ENCODE data around the gene CCDC172. TPM values are rescaled to one million over a fixed set of nuclear protein-coding genes. Genes with fewer than 3 reads are reported as not detected.

Gene CCDC172
- total and polyA plus RNA-seq, 2 of the 8 experiments (the other 6 are each of a cell fraction or from before 2014, with no cell fraction given): 1.1 to 3.6 TPM

GRCh38 chr10:116353817-116354216, 29.6 kb downstream of the CCDC172 start:
- Histone ChIP-seq H3K4me3 (ENCODE audit: extremely low read depth in 1 of 4, insufficient read depth in 2 of 4, low read depth in 3 of 4, low read length in 4 of 4) (no peak overlapping the region), H3K18ac (ENCODE audit: extremely low read depth, low read length) (no peak overlapping the region), H3K27me3 (replicated peaks in 1 of 4; ENCODE audit: control insufficient read depth in 3 of 4, extremely low read depth in 1 of 4, insufficient read depth in 3 of 4, low read length in 3 of 4) (no peaks in the 10 kb centered on the region), H2BK120ac (replicated peaks; ENCODE audit: low read depth, low read length) (no peak overlapping the region), H4K8ac (ENCODE audit: extremely low read depth, insufficient read depth, low read length) (no peak overlapping the region), H3K14ac (ENCODE audit: insufficient read length) (no peak overlapping the region), H2BK20ac (ENCODE audit: low read length) (no peak overlapping the region), H2AK5ac (ENCODE audit: low read depth, low read length) (no peak overlapping the region), H4K20me1 (replicated peaks in 1 of 2; ENCODE audit: control insufficient read depth in 1 of 2, insufficient read depth in 2 of 2, low read length in 2 of 2) (no peaks in the 10 kb centered on the region), H2AFZ (ENCODE audit: low read length) (no peak overlapping the region), H4K91ac (replicated peaks; ENCODE audit: insufficient read length, low read length) (no peak overlapping the region), H3K9me3 (ENCODE audit: insufficient read depth in 2 of 2, low read depth in 1 of 2, low read length in 1 of 2) (no peaks in the 10 kb centered on the region), H3K36me3 (ENCODE audit: control insufficient read depth in 2 of 4, insufficient read depth in 4 of 4, low read length in 3 of 4) (no peaks in the 10 kb centered on the region), H2BK15ac (ENCODE audit: low read length) (no peak overlapping the region), H3K27ac (ENCODE audit: low read depth, low read length) (no peak overlapping the region), H3K56ac (replicated peaks; ENCODE audit: insufficient read length, low read depth, low read length) (no peak overlapping the region), H3K79me1 (ENCODE audit: low read depth, low read length) (no peaks in the 10 kb centered on the region), H3K4me1 (replicated peaks in 1 of 4; ENCODE audit: control insufficient read depth in 3 of 4, insufficient read depth in 4 of 4, low read length in 3 of 4) (0 out of 7 replicates have a peak, but pooled peaks cover 0 to 2% (median 0%) of the 10 kb centered on the region in 4 experiments), H2BK12ac (ENCODE audit: low read depth, low read length) (no peak overlapping the region), H4K5ac (ENCODE audit: insufficient read length, low read depth, low read length) (no peak overlapping the region), H3K4ac (replicated peaks; ENCODE audit: insufficient read length, low read depth, low read length) (no peak overlapping the region), H3K23ac (ENCODE audit: insufficient read length) (no peak overlapping the region), H3K23me2 (ENCODE audit: low read depth, low read length) (no peaks in the 10 kb centered on the region; the same call in 1 of the 2 replicates), H3K9ac (replicated peaks in 1 of 4; ENCODE audit: extremely low read depth in 1 of 4, low read depth in 3 of 4, low read length in 3 of 4) (no peak overlapping the region), H2BK5ac (ENCODE audit: low read depth, low read length) (no peak overlapping the region), H3K4me2 (ENCODE audit: insufficient read depth in 1 of 2, low read depth in 2 of 2, low read length in 2 of 2) (no peak overlapping the region), H3K79me2 (ENCODE audit: control insufficient read depth in 1 of 2, insufficient read depth in 2 of 2, low read length in 2 of 2) (no peaks in the 10 kb centered on the region)
- FAIRE-seq (no peak), DNase-seq (ENCODE audit: low read depth in 1 of 2, low spot score in 2 of 2) (no peak)
- ChIA-PET POLR2A (ENCODE audit: partially characterized antibody) (interaction anchor here (0.9 kb wide), 1 partner anchor 29 kb away, joined by 3 read pairs; no protein-coding TSS in a partner anchor), CTCF (ENCODE audit: partially characterized antibody) (interaction anchor here (1.1 to 1.4 kb wide), 2 partner anchors 10 to 32 kb away, joined by 3 read pairs; no protein-coding TSS in a partner anchor)
- WGBS, 2 experiments (ENCODE audit: extremely low coverage in 1 of 2, insufficient coverage in 1 of 2, insufficient read length in 1 of 2, insufficient replicate concordance in 2 of 2, low coverage in 1 of 2, low lambda C conversion rate in 2 of 2, missing lambda C conversion rate in 1 of 2): 90% methylated on average over 4 of the region's 4 CpGs; no CpG with 5 or more reads in 1 of the 2 experiments
- TF ChIP-seq CTBP2 (IDR thresholded peaks at IDR 0.05; ENCODE audit: borderline replicate concordance, insufficient read depth, insufficient read length, low read length) (no peak), ATF3 (IDR thresholded peaks at IDR 0.05; ENCODE audit: insufficient read depth, low read depth, low read length) (no peak), CREB1 (IDR thresholded peaks at IDR 0.05) (no peak), SIN3A (conservative IDR thresholded peaks at IDR 0.05 in 1 of 2, IDR thresholded peaks at IDR 0.05 in 1 of 2; ENCODE audit: low read depth in 1 of 2, low read length in 2 of 2) (no peak), NRF1 (IDR thresholded peaks at IDR 0.05; ENCODE audit: low read depth, low read length) (no peak), CHD1 (IDR thresholded peaks at IDR 0.05; ENCODE audit: low read depth, low read length) (no peak), SIRT6 (IDR thresholded peaks at IDR 0.05; ENCODE audit: low read length) (no peak), CTCF (IDR thresholded peaks at IDR 0.05; ENCODE audit: control extremely low read depth in 1 of 3, insufficient read depth in 1 of 3, low read depth in 1 of 3, low read length in 3 of 3) (no peak), ZNF274 (IDR thresholded peaks at IDR 0.05; ENCODE audit: borderline replicate concordance, extremely low read depth, low read length) (no peak), MAX (IDR thresholded peaks at IDR 0.05) (no peak), POU5F1 (IDR thresholded peaks at IDR 0.05; ENCODE audit: low read depth, low read length) (no peak)
